Spinal cord (tissue), 10 donors: ENCODE measurements around the gene SERBP1. TPM values are rescaled to one million over a fixed set of nuclear protein-coding genes. Genes with fewer than 3 reads are reported as not detected.
A peak's percentile ranks its signal among the peaks of the same experiment; 100 is the strongest.

Source experiments
- DNase-seq, 6 donors: peaks; one replicate each; pipeline versions ENCODE4 v3.0.0 to v3.0.0-alpha.2; 2013 to 2015; ENCODE audit warnings: low spot score in 6 of 6, low read depth in 4 of 6
- H3K27ac ChIP-seq: one replicate; pipeline ENCODE4 v1.5.1; 2013; ENCODE audit warnings: low read depth, low read length, control low read depth
- H3K27me3 ChIP-seq: one replicate; pipeline ENCODE4 v1.6.1; 2013; ENCODE audit warnings: low read length; ENCODE audit not compliant: control insufficient read depth, insufficient read depth
- H3K36me3 ChIP-seq: one replicate; pipeline ENCODE4 v1.6.1; 2013; ENCODE audit warnings: low read length; ENCODE audit not compliant: control insufficient read depth, insufficient read depth
- H3K4me1 ChIP-seq: one replicate; pipeline ENCODE4 v1.6.1; 2013; ENCODE audit warnings: low read length; ENCODE audit not compliant: control insufficient read depth, insufficient read depth
- H3K4me3 ChIP-seq: one replicate; pipeline ENCODE4 v1.5.1; 2013; ENCODE audit warnings: low read depth, low read length, control low read depth
- H3K9me3 ChIP-seq: one replicate; pipeline ENCODE4 v1.6.1; 2013; ENCODE audit warnings: low read length; ENCODE audit not compliant: control insufficient read depth, insufficient read depth
- WGBS: methylation state at CpG from one replicate; pipeline ENCODE4 v1.1.5; 2013; ENCODE audit warnings: missing lambda C conversion rate; ENCODE audit not compliant: insufficient coverage; 5-methylcytosine and 5-hydroxymethylcytosine counted together
- polyA plus RNA-seq, 2 donors: library from polyadenylated mRNA; unstranded; fragments of 120-200 nt; gene quantifications; one replicate each; pipeline ENCODE4 v1.2.1, GENCODE V29; 2013; ENCODE audit not compliant: insufficient read length in 2 of 2
- total RNA-seq, 2 donors: library from RNA; depleted of rRNA in 1 of 2; stranded (reverse); fragments of 120-200 nt in 1 of 2; fragments of >200 nt in 1 of 2; gene quantifications; one replicate each; pipeline versions ENCODE4 v1.2.3 to v1.2.4, GENCODE V29; 2013 to 2014
- donor health status: healthy.

Gene SERBP1
- total and polyA plus RNA-seq, 4 donors = 161 to 267 (median 200) TPM

- Histone ChIP-seq H3K27me3 (no peaks in the 10 kb centered on the region), H3K9me3 (no peaks in the 10 kb centered on the region), H3K27ac (no peak overlapping the region), H3K4me1 (no peaks in the 10 kb centered on the region), H3K36me3 (no peaks in the 10 kb centered on the region), H3K4me3 (no peak overlapping the region)
- no peak for DNase-seq
- WGBS = 61% methylated on average over 2 of the region's 3 CpGs
Measured at GRCh38 chr1:67376381-67376780, 53.8 kb downstream of the SERBP1 start.

DNA sequence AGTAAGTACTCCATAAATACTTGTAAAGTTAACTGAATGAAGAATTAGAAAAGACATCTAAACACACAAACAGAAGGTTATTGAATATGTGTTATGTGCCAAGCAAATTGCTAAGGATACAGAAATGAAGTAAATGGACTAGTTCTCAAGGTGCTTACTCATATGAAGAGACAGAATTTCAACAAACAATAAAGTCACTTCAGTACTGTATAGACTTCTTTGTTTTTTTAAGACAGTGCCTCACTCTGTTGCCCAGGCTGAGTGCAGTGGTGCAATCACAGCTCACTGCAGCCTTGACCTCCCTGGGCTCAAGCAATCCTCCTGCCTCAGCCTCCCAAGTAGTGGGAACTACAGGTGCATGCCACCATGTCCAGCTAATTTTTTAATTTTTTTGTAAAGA is 57.3 kb downstream of the SERBP1 start:
- Histone ChIP-seq H3K4me3 (no peak overlapping the region), H3K27me3 (no peaks in the 10 kb centered on the region), H3K9me3 (no peaks in the 10 kb centered on the region), H3K4me1 (no peaks in the 10 kb centered on the region), H3K27ac (no peak overlapping the region), H3K36me3 (no peaks in the 10 kb centered on the region)
- DNase-seq = no peak

- Histone ChIP-seq H3K9me3 (no peaks in the 10 kb centered on the region), H3K27ac (no peak overlapping the region), H3K4me3 (no peak overlapping the region), H3K4me1 (no peaks in the 10 kb centered on the region), H3K36me3 (no peaks in the 10 kb centered on the region), H3K27me3 (no peaks in the 10 kb centered on the region)
- 80% methylated on average over 2 of the region's 3 CpGs for WGBS
- no peak for DNase-seq
Measured at GRCh38 chr1:67372136-67372535, 58.1 kb downstream of the SERBP1 start.

DNA sequence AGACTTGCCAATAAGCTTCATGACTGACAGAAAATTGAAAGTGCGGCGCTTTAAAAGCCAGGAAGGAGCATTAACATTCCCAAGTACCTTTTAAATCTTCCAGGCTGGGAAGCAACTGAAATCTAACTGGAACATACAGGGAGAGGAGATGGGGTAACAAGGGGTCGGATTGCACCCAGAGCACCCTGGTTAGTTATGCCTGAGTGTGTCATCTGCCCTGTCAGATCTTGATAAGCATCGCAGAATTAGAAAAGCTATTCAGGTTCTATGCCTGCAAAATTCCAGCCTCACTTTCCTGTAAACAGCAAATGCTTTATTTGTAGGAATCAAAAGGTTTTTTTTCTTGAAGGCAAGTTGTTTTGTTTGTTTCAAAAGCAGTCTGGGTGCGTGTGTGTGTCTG is 58.5 kb downstream of the SERBP1 start:
- Histone ChIP-seq H3K27ac (no peak overlapping the region), H3K36me3 (no peaks in the 10 kb centered on the region), H3K9me3 (no peaks in the 10 kb centered on the region), H3K27me3 (no peaks in the 10 kb centered on the region), H3K4me1 (no peaks in the 10 kb centered on the region), H3K4me3 (no peak overlapping the region)
- WGBS = 70% methylated on average over 3 of the region's 5 CpGs
- no peak for DNase-seq

DNA sequence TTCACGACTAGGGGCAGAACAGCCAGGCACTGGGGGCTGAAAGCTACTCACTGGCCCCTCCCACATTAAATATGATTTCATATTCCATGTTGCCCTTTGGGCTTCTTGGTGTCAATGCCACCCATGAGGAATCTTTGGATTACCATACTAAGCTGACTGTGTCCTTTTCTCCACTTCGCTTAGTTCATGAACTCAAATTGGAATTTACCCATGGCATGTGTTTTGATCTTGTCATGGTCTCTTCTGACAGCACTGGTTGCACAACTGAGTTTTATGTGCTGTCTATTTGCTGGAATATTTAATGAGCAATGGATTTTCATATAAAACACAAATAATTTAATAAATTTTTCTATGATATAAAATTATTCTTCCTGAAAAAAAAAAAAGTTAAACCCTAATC is 59.2 kb downstream of the SERBP1 start:
- WGBS = 75% methylated on average over 1 of the region's 2 CpGs

DNA sequence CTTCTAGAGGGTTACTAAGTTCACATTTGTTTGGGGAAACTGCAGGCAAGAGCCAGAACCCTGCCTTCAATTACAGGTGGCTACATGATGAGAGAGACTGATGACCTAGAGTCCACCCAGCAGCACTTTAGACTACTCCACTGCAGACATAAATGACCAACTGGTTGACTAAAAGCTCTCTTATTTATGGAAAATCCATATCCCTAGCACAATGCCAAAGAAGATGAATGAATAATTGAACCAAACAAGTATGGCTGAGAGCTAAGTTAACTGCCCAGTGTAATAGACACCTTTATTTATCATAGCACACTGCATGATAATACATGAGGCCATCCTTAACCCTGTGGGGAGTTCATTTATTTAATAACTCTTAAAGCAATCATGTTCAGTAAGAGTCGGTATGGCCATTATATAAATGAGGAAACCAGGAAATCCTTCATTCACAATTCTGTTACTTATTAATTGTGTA is 62.1 kb downstream of the SERBP1 start:
- H3K9me3 ChIP-seq = no peaks in the 10 kb centered on the region
- H3K27ac ChIP-seq = no peak overlapping the region
- peak in 1 of 6 donors; percentile 34 for DNase-seq
- H3K27me3 ChIP-seq = no peaks in the 10 kb centered on the region
- no peaks in the 10 kb centered on the region for H3K4me1 ChIP-seq
- no CpG with 5 or more reads among the region's 1 CpG for WGBS
- no peak overlapping the region for H3K4me3 ChIP-seq
- H3K36me3 ChIP-seq = no peaks in the 10 kb centered on the region

More for the DNA sequence above, 59.2 kb downstream of the SERBP1 start:
- no peaks in the 10 kb centered on the region for H3K27me3 ChIP-seq
- H3K27ac ChIP-seq = no peak overlapping the region
- no peak overlapping the region for H3K4me3 ChIP-seq
- no peaks in the 10 kb centered on the region for H3K36me3 ChIP-seq
- no peaks in the 10 kb centered on the region for H3K4me1 ChIP-seq
- no peak for DNase-seq
- H3K9me3 ChIP-seq = no peaks in the 10 kb centered on the region

DNA sequence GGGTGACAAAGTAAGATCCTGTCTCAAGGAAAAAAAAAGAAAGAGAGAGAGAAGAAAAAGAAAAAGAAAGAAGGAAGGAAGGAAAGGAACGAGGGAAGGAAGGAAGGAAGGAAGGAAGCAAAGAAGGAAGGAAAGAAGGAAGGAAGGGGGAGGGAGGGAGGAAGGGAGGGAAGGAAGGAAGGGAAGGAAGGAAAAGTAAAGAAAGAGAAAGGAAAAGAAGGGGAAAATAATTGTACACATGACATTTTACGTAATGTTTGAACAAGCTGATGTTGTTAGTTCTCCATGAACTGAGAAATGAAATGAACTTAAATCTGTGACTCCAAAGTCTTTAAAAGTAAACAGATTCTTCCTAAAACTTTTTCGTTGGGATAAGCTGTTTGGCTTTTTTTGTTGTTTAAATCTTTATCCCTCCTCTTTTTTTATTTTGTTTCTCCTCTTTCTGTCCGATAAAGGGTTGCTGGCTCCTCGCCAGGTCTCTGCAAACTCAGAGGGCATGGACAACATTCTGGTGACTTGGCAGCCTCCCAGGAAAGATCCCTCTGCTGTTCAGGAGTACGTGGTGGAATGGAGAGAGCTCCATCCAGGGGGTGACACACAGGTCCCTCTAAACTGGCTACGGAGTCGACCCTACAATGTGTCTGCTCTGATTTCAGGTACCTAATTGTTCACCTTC is 62.7 kb downstream of the SERBP1 start:
- WGBS = 70% methylated on average over 3 of the region's 8 CpGs
- Histone ChIP-seq H3K4me3 (no peak overlapping the region), H3K27ac (no peak overlapping the region), H3K36me3 (no peaks in the 10 kb centered on the region), H3K4me1 (no peaks in the 10 kb centered on the region), H3K9me3 (no peaks in the 10 kb centered on the region), H3K27me3 (no peaks in the 10 kb centered on the region)
- peak in 2 of 6 donors; percentile 51 to 57 for DNase-seq

GRCh38 chr1:67361641-67362040 is 68.6 kb downstream of the SERBP1 start:
- Histone ChIP-seq H3K4me3 (no peak overlapping the region), H3K36me3 (no peaks in the 10 kb centered on the region), H3K27ac (no peak overlapping the region), H3K9me3 (no peaks in the 10 kb centered on the region), H3K4me1 (no peaks in the 10 kb centered on the region), H3K27me3 (no peaks in the 10 kb centered on the region)
- DNase-seq = no peak
- WGBS = 94% methylated on average over 5 of the region's 5 CpGs

- no peaks in the 10 kb centered on the region for H3K36me3 ChIP-seq
Measured at GRCh38 chr1:67359592-67359991, 70.6 kb downstream of the SERBP1 start.

More at GRCh38 chr1:67359592-67359991, 70.6 kb downstream of the SERBP1 start:
- no peaks in the 10 kb centered on the region for H3K4me1 ChIP-seq
- no peaks in the 10 kb centered on the region for H3K27me3 ChIP-seq
- DNase-seq = no peak
- H3K27ac ChIP-seq = no peak overlapping the region
- H3K9me3 ChIP-seq = no peaks in the 10 kb centered on the region
- no peak overlapping the region for H3K4me3 ChIP-seq
- WGBS = no CpG with 5 or more reads among the region's 1 CpG
